Measurements from ENCODE around the gene EEFSEC.

DNA sequence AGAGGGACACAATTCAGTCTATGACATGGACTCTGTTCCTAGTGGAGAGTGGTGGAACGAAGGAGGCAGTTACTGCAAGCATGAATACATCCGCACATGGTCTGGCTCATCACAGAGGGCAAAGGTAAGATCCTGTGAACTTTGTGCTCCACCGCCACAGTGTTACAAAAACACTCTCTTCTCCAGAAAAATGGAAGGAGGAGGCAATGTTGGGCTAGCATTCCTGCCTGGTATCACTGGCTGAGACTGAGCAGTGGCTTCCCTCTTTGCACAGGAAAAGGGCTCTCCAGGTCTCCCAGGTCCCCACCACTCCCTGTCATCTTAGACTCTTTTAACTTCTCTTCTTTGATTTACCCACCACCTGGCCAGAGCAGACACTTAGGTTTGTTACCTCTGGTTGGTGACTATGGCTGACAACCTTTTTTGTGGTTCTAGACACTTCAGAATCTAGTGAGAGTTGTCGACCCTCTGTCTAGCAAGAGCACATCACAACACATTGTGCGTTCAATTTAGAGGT, 1.5 kb upstream of the EEFSEC start:
- TF ChIP-seq, protein P1, sequence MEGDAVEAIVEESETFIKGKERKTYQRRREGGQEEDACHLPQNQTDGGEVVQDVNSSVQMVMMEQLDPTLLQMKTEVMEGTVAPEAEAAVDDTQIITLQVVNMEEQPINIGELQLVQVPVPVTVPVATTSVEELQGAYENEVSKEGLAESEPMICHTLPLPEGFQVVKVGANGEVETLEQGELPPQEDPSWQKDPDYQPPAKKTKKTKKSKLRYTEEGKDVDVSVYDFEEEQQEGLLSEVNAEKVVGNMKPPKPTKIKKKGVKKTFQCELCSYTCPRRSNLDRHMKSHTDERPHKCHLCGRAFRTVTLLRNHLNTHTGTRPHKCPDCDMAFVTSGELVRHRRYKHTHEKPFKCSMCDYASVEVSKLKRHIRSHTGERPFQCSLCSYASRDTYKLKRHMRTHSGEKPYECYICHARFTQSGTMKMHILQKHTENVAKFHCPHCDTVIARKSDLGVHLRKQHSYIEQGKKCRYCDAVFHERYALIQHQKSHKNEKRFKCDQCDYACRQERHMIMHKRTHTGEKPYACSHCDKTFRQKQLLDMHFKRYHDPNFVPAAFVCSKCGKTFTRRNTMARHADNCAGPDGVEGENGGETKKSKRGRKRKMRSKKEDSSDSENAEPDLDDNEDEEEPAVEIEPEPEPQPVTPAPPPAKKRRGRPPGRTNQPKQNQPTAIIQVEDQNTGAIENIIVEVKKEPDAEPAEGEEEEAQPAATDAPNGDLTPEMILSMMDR (conservative IDR thresholded peaks at IDR 0.05; ENCODE audit: low read depth in 2 of 2) = no peak
- no peak for TF ChIP-seq ETS1 (IDR thresholded peaks at IDR 0.05)
- TF ChIP-seq EZH2phosphoT487 (IDR thresholded peaks at IDR 0.05; ENCODE audit: unreplicated experiment) = no peak
- no peak for TF ChIP-seq EZH2 (IDR thresholded peaks at IDR 0.05; ENCODE audit: low read depth, unreplicated experiment)
- TF ChIP-seq REST (IDR thresholded peaks at IDR 0.05; ENCODE audit: unreplicated experiment) = no peak
- TF ChIP-seq POLR2AphosphoS5 (IDR thresholded peaks at IDR 0.05; ENCODE audit: low read depth) = no peak
- no peak for TF ChIP-seq CREB1 (CRISPR knock-in tag; IDR thresholded peaks at IDR 0.05; ENCODE audit: low read depth)
- TF ChIP-seq, protein P2, sequence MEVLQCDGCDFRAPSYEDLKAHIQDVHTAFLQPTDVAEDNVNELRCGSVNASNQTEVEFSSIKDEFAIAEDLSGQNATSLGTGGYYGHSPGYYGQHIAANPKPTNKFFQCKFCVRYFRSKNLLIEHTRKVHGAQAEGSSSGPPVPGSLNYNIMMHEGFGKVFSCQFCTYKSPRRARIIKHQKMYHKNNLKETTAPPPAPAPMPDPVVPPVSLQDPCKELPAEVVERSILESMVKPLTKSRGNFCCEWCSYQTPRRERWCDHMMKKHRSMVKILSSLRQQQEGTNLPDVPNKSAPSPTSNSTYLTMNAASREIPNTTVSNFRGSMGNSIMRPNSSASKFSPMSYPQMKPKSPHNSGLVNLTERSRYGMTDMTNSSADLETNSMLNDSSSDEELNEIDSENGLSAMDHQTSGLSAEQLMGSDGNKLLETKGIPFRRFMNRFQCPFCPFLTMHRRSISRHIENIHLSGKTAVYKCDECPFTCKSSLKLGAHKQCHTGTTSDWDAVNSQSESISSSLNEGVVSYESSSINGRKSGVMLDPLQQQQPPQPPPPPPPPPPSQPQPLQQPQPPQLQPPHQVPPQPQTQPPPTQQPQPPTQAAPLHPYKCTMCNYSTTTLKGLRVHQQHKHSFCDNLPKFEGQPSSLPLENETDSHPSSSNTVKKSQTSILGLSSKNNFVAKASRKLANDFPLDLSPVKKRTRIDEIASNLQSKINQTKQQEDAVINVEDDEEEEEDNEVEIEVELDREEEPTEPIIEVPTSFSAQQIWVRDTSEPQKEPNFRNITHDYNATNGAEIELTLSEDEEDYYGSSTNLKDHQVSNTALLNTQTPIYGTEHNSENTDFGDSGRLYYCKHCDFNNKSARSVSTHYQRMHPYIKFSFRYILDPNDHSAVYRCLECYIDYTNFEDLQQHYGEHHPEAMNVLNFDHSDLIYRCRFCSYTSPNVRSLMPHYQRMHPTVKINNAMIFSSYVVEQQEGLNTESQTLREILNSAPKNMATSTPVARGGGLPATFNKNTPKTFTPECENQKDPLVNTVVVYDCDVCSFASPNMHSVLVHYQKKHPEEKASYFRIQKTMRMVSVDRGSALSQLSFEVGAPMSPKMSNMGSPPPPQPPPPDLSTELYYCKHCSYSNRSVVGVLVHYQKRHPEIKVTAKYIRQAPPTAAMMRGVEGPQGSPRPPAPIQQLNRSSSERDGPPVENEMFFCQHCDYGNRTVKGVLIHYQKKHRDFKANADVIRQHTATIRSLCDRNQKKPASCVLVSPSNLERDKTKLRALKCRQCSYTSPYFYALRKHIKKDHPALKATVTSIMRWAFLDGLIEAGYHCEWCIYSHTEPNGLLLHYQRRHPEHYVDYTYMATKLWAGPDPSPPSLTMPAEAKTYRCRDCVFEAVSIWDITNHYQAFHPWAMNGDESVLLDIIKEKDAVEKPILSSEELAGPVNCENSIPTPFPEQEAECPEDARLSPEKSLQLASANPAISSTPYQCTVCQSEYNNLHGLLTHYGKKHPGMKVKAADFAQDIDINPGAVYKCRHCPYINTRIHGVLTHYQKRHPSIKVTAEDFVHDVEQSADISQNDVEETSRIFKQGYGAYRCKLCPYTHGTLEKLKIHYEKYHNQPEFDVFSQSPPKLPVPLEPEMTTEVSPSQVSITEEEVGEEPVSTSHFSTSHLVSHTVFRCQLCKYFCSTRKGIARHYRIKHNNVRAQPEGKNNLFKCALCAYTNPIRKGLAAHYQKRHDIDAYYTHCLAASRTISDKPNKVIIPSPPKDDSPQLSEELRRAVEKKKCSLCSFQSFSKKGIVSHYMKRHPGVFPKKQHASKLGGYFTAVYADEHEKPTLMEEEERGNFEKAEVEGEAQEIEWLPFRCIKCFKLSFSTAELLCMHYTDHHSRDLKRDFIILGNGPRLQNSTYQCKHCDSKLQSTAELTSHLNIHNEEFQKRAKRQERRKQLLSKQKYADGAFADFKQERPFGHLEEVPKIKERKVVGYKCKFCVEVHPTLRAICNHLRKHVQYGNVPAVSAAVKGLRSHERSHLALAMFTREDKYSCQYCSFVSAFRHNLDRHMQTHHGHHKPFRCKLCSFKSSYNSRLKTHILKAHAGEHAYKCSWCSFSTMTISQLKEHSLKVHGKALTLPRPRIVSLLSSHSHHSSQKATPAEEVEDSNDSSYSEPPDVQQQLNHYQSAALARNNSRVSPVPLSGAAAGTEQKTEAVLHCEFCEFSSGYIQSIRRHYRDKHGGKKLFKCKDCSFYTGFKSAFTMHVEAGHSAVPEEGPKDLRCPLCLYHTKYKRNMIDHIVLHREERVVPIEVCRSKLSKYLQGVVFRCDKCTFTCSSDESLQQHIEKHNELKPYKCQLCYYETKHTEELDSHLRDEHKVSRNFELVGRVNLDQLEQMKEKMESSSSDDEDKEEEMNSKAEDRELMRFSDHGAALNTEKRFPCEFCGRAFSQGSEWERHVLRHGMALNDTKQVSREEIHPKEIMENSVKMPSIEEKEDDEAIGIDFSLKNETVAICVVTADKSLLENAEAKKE (CRISPR knock-in tag; IDR thresholded peaks at IDR 0.05) = no peak
- TF ChIP-seq JUNB (IDR thresholded peaks at IDR 0.05; ENCODE audit: unreplicated experiment) = no peak
